ENCODE measurements around the gene PRKAG2.
"Not testable (repeated sequence)": the region's sequence is repeated elsewhere in the genome, so short reads cannot be mapped to it uniquely, and the experiment has no call there.

Gene PRKAG2

DNA sequence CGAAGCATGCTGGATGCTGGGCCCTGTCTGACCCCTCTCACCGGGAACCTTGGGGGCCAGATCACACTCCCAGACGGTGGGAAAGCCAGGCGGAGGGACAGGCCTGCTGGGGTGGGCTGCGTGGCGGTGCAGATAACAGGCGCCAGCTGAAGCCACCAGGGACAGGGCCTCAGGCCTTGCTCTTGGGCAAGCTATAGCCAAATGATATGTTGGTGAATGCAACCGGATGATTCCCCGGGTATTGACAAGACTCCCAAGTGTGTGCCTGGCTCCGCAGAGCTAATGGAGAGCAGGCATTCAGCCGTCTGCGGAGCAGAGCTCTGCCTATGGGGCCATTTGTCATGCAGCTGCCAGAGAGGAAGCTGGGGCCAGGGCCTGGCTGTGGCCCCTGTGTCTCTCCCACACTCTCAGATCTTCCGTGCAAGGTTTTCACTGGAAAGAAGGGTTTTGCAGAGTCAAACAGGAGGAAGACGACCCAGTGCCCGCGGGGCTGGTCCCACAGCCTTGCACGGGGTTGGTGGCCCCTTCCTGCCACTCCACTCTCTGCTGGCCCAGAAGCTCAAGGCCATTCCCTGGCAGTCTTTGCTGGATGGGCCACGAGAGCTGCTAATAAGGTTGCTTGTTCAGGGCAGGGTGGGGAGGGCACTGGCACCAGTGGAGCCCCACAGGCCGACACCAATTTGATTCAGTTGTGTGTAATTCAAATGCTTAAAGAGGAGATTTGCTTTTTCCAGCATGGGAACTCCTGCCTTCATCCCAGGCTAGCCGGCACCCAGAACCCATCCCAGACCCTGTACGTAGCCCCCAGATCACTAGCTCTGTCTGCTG, 91.8 kb downstream of the PRKAG2 start:
- Histone ChIP-seq H3K4me1 (ENCODE audit: control insufficient read depth, insufficient read depth, low read length) (peaks cover 3% of the 10 kb centered on the region), H3K27me3 (replicated peaks; ENCODE audit: control insufficient read depth, insufficient read depth, low read length) (peaks cover 23% of the 10 kb centered on the region), H3K9ac (ENCODE audit: low read length) (no peak overlapping the region), H3K36me3 (ENCODE audit: control insufficient read depth, insufficient read depth, low read length, severe bottlenecking) (no peaks in the 10 kb centered on the region), H3K9me3 (ENCODE audit: control insufficient read depth, low read length) (no peaks in the 10 kb centered on the region), H3K4me3 (ENCODE audit: low read length) (no peak overlapping the region)
- DNase-seq (ENCODE audit: low read depth), result no peak

DNA sequence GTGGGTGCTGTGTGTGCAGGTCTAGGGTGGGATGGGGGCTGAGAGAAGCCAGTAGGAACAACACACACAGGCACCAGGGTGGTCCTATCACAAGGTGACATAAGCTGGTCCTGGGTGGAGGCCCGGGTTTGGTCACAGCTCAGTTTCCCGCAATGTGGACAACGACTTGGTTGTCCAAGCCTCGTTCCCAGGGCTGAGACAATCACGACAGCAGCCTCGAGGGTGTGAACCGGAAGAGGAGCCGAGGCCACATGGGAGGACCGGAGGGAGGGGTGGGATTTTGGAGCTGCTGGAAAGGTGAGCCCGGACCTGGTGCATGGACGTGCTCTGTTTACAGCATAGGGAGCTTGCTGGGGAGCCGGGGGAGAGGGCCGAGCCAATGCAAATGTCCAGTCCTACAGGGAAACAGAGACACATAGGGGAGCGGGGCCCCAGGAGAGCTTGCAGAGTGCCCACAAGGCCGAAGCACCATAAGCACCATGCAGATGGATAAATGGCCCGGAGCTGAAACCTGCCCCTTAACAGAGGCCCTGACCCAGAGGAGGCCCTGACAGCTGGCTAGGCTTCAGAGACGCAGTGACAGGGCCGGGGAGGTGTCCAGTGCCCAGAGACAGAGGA, 92.8 kb downstream of the PRKAG2 start:
- no peak for DNase-seq (ENCODE audit: low read depth)
- Histone ChIP-seq H3K36me3 (ENCODE audit: control insufficient read depth, insufficient read depth, low read length, severe bottlenecking) (peaks cover 4% of the 10 kb centered on the region), H3K9me3 (ENCODE audit: control insufficient read depth, low read length) (no peaks in the 10 kb centered on the region), H3K27me3 (replicated peaks; ENCODE audit: control insufficient read depth, insufficient read depth, low read length) (peaks cover 23% of the 10 kb centered on the region), H3K9ac (ENCODE audit: low read length) (no peak overlapping the region), H3K4me1 (ENCODE audit: control insufficient read depth, insufficient read depth, low read length) (peaks cover 3% of the 10 kb centered on the region), H3K4me3 (ENCODE audit: low read length) (no peak overlapping the region)

DNA sequence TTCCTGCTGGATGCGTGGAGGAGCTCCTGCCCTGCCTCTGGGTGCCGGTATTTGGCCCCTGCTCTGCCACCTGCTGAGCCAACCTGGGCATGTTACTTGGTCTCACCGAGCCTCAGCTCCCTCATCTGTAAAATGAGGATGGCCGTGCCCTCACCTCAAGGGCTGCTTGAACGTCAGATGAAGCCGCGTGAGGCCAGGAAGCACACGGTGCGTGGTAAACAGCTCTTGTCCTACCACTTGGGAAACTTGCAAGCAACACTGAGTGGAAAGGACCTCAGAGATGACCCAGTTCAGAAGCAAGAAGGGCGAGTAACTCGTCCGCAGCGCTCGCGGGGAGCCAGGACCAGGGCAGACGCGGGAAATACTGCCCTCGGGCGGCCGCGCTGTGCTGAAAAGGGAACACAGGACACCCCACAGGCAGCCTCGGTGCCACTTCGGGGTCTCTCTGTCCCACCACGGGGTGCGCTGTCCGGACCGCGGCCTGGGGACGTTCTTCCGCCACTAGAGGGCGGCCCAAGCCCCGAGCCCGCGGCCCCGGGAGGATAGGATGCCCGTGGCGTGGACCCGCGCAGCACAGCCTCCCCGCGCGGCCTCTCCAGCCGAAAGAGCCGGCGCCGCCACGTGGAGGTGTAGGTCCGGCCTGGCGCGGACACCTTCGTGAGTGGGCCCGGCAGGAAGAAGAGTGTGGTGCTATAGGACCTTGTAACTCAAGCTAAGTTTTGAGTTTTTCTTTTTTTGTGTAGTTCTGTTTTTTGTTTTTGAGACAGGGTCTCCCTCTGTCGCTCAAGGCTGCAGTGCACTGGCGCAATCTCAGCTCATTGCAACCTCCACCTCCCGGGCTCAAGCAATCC, 94.1 kb downstream of the PRKAG2 start:
- peaks cover 4% of the 10 kb centered on the region for H3K36me3 ChIP-seq (ENCODE audit: control insufficient read depth, insufficient read depth, low read length, severe bottlenecking)
- peak overlapping the region; percentile 25 for H3K4me3 ChIP-seq (ENCODE audit: low read length)
- H3K9me3 ChIP-seq (ENCODE audit: control insufficient read depth, low read length), result peaks cover 5% of the 10 kb centered on the region
- H3K27me3 ChIP-seq (replicated peaks; ENCODE audit: control insufficient read depth, insufficient read depth, low read length), result peaks cover 18% of the 10 kb centered on the region
- peak overlapping the region; percentile 40 for H3K9ac ChIP-seq (ENCODE audit: low read length)
- peak; percentile 90 for DNase-seq (ENCODE audit: low read depth)
- H3K4me1 ChIP-seq (ENCODE audit: control insufficient read depth, insufficient read depth, low read length), result peaks cover 3% of the 10 kb centered on the region

DNA sequence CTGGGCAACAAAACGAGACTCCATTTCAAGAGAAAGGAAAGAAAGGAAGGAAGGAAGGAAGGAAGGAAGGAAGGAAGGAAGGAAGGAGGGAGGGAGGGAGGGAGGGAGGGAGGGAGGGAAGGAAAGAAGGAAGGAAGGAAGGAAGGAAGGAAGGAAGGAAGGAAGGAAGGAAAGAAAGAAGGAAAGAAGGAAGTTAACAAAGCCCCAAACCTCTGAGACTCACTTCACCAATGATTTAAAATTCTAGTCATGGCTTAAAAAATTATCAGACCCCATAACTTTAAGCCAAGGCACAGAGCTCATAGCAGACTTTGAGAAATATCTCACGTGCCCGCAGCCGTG, 94.7 kb downstream of the PRKAG2 start:
- peaks cover 14% of the 10 kb centered on the region for H3K27me3 ChIP-seq (replicated peaks; ENCODE audit: control insufficient read depth, insufficient read depth, low read length)
- H3K4me3 ChIP-seq (ENCODE audit: low read length); H3K4me1 ChIP-seq (ENCODE audit: control insufficient read depth, insufficient read depth, low read length); H3K36me3 ChIP-seq (ENCODE audit: control insufficient read depth, insufficient read depth, low read length, severe bottlenecking); H3K9me3 ChIP-seq (ENCODE audit: control insufficient read depth, low read length); H3K9ac ChIP-seq (ENCODE audit: low read length); DNase-seq (ENCODE audit: low read depth): not testable (repeated sequence)

DNA sequence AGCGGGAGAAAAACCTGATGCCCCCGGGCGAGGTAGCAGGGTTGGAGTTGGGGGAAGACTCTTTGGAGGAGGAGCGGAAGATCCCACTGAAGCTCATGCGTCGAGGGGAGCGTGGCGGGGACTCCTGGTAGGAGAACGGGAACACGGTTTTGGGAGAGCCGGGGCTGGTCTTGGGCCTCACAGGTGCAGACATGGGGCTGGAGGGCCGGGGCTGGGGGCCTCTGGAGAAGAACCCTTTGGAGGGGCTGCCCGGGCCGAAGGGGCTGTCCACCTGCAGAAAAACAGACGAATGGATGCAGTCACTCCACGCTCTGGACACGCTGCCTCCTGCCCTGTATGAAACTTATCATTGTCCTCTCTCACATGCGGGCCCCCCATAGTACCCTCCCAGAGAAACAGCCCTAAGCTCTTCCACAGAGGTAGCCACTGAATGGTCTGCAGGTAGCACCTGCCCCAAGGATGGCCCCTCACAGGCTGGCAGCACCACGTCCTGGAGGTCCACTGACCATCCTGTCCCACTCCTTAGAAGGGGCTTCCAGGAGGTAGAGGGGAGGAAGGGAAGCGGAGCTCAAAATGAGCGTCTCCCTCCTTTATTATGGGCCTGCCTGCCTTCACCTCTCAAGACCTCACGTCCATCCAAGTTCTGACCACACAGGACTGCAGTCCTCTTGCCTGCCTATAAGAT, 95.6 kb downstream of the PRKAG2 start:
- H3K4me1 ChIP-seq (ENCODE audit: control insufficient read depth, insufficient read depth, low read length), result peaks cover 3% of the 10 kb centered on the region
- DNase-seq (ENCODE audit: low read depth), result no peak
- peaks cover 6% of the 10 kb centered on the region for H3K9me3 ChIP-seq (ENCODE audit: control insufficient read depth, low read length)
- H3K4me3 ChIP-seq (ENCODE audit: low read length), result no peak overlapping the region
- H3K36me3 ChIP-seq (ENCODE audit: control insufficient read depth, insufficient read depth, low read length, severe bottlenecking), result peaks cover 4% of the 10 kb centered on the region
- H3K9ac ChIP-seq (ENCODE audit: low read length), result no peak overlapping the region
- peaks cover 11% of the 10 kb centered on the region for H3K27me3 ChIP-seq (replicated peaks; ENCODE audit: control insufficient read depth, insufficient read depth, low read length)

- no peak for DNase-seq (ENCODE audit: low read depth)
These were observed 96.3 kb downstream of the PRKAG2 start for GRCh38 chr7:151780631-151781030.

DNA sequence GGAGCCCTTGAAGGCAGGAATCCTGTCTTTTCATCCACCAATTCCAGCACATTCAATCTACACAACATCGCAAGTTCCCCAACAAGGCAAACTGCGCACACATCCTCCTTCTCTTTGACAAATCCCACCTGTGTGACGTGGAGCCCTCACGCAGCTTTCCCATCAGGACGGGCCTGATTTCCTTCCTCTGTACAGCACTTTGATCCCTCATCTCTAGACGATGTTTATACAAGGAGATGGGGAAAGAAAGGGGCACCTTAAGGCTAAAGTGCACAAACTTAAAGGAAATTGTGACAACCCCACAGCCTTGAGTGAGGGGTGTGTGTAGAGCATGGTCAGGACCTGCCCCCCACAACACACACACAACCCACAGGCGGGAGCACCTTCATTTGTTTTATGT, 97.2 kb downstream of the PRKAG2 start:
- H3K4me3 ChIP-seq (ENCODE audit: low read length), result no peak overlapping the region
- H3K4me1 ChIP-seq (ENCODE audit: control insufficient read depth, insufficient read depth, low read length), result peaks cover 3% of the 10 kb centered on the region
- peaks cover 4% of the 10 kb centered on the region for H3K36me3 ChIP-seq (ENCODE audit: control insufficient read depth, insufficient read depth, low read length, severe bottlenecking)
- H3K9ac ChIP-seq (ENCODE audit: low read length), result no peak overlapping the region
- no peak for DNase-seq (ENCODE audit: low read depth)
- peaks cover 6% of the 10 kb centered on the region for H3K9me3 ChIP-seq (ENCODE audit: control insufficient read depth, low read length)
- peaks cover 20% of the 10 kb centered on the region for H3K27me3 ChIP-seq (replicated peaks; ENCODE audit: control insufficient read depth, insufficient read depth, low read length)

More at GRCh38 chr7:151780631-151781030, 96.3 kb downstream of the PRKAG2 start:
- Histone ChIP-seq H3K9ac (ENCODE audit: low read length) (no peak overlapping the region), H3K4me1 (ENCODE audit: control insufficient read depth, insufficient read depth, low read length) (peaks cover 3% of the 10 kb centered on the region), H3K27me3 (replicated peaks; ENCODE audit: control insufficient read depth, insufficient read depth, low read length) (peaks cover 12% of the 10 kb centered on the region), H3K36me3 (ENCODE audit: control insufficient read depth, insufficient read depth, low read length, severe bottlenecking) (peaks cover 4% of the 10 kb centered on the region), H3K4me3 (ENCODE audit: low read length) (no peak overlapping the region), H3K9me3 (ENCODE audit: control insufficient read depth, low read length) (peaks cover 6% of the 10 kb centered on the region)

DNA sequence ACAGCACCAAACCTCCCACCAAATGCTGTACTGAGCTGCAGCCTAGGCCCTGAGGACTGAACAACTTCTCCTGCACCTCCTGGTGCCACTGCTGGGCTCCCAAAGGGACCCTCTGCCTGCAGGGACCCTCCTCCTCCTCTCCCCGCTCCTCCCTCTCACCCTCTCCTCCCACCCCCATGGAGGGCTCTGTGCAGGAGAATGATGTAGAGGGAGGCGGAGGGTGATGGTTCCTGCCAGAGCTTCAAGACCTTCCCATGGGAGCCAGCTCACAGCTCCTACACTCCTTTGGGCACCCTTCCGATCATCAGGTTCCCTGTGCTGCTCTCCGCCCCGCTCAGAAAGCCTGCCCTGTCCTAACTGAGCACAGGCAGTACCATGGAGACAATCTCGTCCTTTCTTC, 97.7 kb downstream of the PRKAG2 start:
- Histone ChIP-seq H3K9ac (ENCODE audit: low read length) (no peak overlapping the region), H3K27me3 (replicated peaks; ENCODE audit: control insufficient read depth, insufficient read depth, low read length) (peaks cover 21% of the 10 kb centered on the region), H3K36me3 (ENCODE audit: control insufficient read depth, insufficient read depth, low read length, severe bottlenecking) (peaks cover 4% of the 10 kb centered on the region), H3K4me3 (ENCODE audit: low read length) (no peak overlapping the region), H3K4me1 (ENCODE audit: control insufficient read depth, insufficient read depth, low read length) (peaks cover 3% of the 10 kb centered on the region), H3K9me3 (ENCODE audit: control insufficient read depth, low read length) (peaks cover 6% of the 10 kb centered on the region)
- DNase-seq (ENCODE audit: low read depth), result no peak

DNA sequence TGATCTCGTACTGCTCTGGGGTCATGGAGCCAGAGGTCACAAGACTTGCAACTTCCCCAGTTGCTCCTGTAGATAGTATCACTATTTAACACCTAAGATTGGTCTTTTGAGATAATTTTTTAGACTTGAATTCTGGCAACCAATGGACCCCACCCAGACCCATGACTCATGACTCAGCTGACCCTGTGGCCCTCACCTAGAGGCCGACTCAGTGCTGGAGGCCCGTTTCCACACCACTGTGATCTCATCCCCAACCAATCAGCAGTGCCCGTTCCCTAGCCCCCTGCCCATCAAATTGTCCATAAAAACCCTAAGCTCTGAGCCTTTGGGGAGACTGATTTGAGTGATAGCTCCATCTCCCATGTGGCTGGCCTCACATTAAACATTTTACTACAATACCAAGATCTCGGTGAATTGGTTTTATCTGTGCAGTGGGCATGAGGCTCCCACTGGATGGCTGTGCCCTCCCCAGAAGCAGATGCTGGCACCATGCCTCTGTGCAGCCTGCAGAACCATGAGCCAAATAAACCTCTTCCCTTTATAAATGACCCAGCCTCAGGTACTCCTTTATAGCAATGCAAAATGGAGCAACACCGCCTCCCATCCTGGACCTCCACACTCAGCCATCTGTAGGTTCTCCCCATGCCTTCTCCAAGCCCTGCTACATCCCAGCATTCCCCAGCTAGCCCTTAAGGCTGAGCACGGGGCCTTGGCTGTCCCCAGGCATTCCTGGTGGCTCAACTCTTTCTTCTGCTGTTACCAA, 98.8 kb downstream of the PRKAG2 start:
- H3K4me1 ChIP-seq (ENCODE audit: control insufficient read depth, insufficient read depth, low read length), result peaks cover 3% of the 10 kb centered on the region
- peaks cover 32% of the 10 kb centered on the region for H3K27me3 ChIP-seq (replicated peaks; ENCODE audit: control insufficient read depth, insufficient read depth, low read length)
- H3K9ac ChIP-seq (ENCODE audit: low read length), result no peak overlapping the region
- no peak for DNase-seq (ENCODE audit: low read depth)
- H3K4me3 ChIP-seq (ENCODE audit: low read length), result no peak overlapping the region
- peaks cover 4% of the 10 kb centered on the region for H3K36me3 ChIP-seq (ENCODE audit: control insufficient read depth, insufficient read depth, low read length, severe bottlenecking)
- peaks cover 6% of the 10 kb centered on the region for H3K9me3 ChIP-seq (ENCODE audit: control insufficient read depth, low read length)

GRCh38 chr7:151777495-151777880, 99.4 kb downstream of the PRKAG2 start:
- peaks cover 33% of the 10 kb centered on the region for H3K27me3 ChIP-seq (replicated peaks; ENCODE audit: control insufficient read depth, insufficient read depth, low read length)
- peaks cover 4% of the 10 kb centered on the region for H3K36me3 ChIP-seq (ENCODE audit: control insufficient read depth, insufficient read depth, low read length, severe bottlenecking)
- no peak for DNase-seq (ENCODE audit: low read depth)
- no peak overlapping the region for H3K4me3 ChIP-seq (ENCODE audit: low read length)
- peaks cover 6% of the 10 kb centered on the region for H3K9me3 ChIP-seq (ENCODE audit: control insufficient read depth, low read length)
- no peaks in the 10 kb centered on the region for H3K4me1 ChIP-seq (ENCODE audit: control insufficient read depth, insufficient read depth, low read length)
- no peak overlapping the region for H3K9ac ChIP-seq (ENCODE audit: low read length)
